ENCODE results near the gene GYPA. TPM values are rescaled to one million over a fixed set of nuclear protein-coding genes. Genes with fewer than 3 reads are reported as not detected.
"Not testable (repeated sequence)": the region's sequence is repeated elsewhere in the genome, so short reads cannot be mapped to it uniquely, and the experiment has no call there.

The GYPA gene
- total and polyA plus RNA-seq, 2 of the 4 experiments (the other 2 are of a cell fraction), result not detected

GRCh38 chr4:144137137-144137931 lies 3.2 kb downstream of the GYPA start:
- H2BK20ac ChIP-seq (ENCODE audit: low read depth, low read length); H3K4me1 ChIP-seq (ENCODE audit: control insufficient read depth, insufficient read depth, low read length); H3K9me3 ChIP-seq (ENCODE audit: control insufficient read depth, insufficient read depth, low read length); ATAC-seq (ENCODE audit: low read depth); H3K27me3 ChIP-seq (ENCODE audit: control insufficient read depth, insufficient read depth, low read length); H2BK5ac ChIP-seq (ENCODE audit: low read depth, low read length, poor library complexity, severe bottlenecking); H3K18ac ChIP-seq (ENCODE audit: low read depth, low read length); H3K9me1 ChIP-seq (ENCODE audit: insufficient read depth, low read length); CTCF ChIA-PET; POLR2A ChIA-PET (ENCODE audit: unreplicated experiment); H3K56ac ChIP-seq (ENCODE audit: extremely low read depth, insufficient read depth, low read length); H3K27ac ChIP-seq (ENCODE audit: insufficient read depth, low read length); intact Hi-C loops (cut with micrococcal nuclease); H3K14ac ChIP-seq (replicated peaks; ENCODE audit: low read depth, low read length); H4K20me1 ChIP-seq (ENCODE audit: insufficient read depth, low read length); H3K79me1 ChIP-seq (ENCODE audit: low read depth in 1 of 2, low read length in 2 of 2); H3K4me2 ChIP-seq (ENCODE audit: low read depth, low read length); DNase-seq; H3K23ac ChIP-seq (ENCODE audit: low read depth, low read length); H2BK15ac ChIP-seq (ENCODE audit: low read depth, low read length); H2BK120ac ChIP-seq (ENCODE audit: low read depth, low read length); H4K91ac ChIP-seq (ENCODE audit: insufficient read depth, low read depth, low read length); H3K4ac ChIP-seq (ENCODE audit: low read depth, low read length); H2AFZ ChIP-seq (replicated peaks; ENCODE audit: low read length, poor library complexity); in situ Hi-C loops (cut with MboI; ENCODE audit: low sequenced_read_pairs); H3K9ac ChIP-seq (ENCODE audit: low read depth, low read length); H3K4me3 ChIP-seq (ENCODE audit: insufficient read depth, low read depth, low read length); H2AK5ac ChIP-seq (ENCODE audit: low read depth, low read length); dilution Hi-C loops (cut with HindIII; ENCODE audit: low sequenced_read_pairs, unreplicated experiment); BruUV-seq (replicated peaks); H2AK9ac ChIP-seq (replicated peaks; ENCODE audit: low read depth, low read length, poor library complexity); H3K36me3 ChIP-seq (ENCODE audit: control insufficient read depth, insufficient read depth, low read length); H4K5ac ChIP-seq (ENCODE audit: low read depth, low read length); H4K8ac ChIP-seq (ENCODE audit: low read depth in 2 of 2, low read length in 2 of 2): not testable (repeated sequence)
- no CpG with 5 or more reads among the region's 8 CpGs for WGBS, 2 experiments (ENCODE audit: extremely low coverage in 2 of 2, insufficient read length in 1 of 2)

- BruUV-seq (replicated peaks); dilution Hi-C loops (cut with HindIII; ENCODE audit: low sequenced_read_pairs, unreplicated experiment): not testable (repeated sequence)
Observed at GRCh38 chr4:144136189-144136588, 4.3 kb downstream of the GYPA start.

More at GRCh38 chr4:144136189-144136588, 4.3 kb downstream of the GYPA start:
- DNase-seq; H3K4me1 ChIP-seq (ENCODE audit: control insufficient read depth, insufficient read depth, low read length); H3K4ac ChIP-seq (ENCODE audit: low read depth, low read length); H3K9me3 ChIP-seq (ENCODE audit: control insufficient read depth, insufficient read depth, low read length); H3K18ac ChIP-seq (ENCODE audit: low read depth, low read length); H2AFZ ChIP-seq (replicated peaks; ENCODE audit: low read length, poor library complexity); H3K27ac ChIP-seq (ENCODE audit: insufficient read depth, low read length); H3K36me3 ChIP-seq (ENCODE audit: control insufficient read depth, insufficient read depth, low read length); H3K4me3 ChIP-seq (ENCODE audit: insufficient read depth, low read depth, low read length); H3K14ac ChIP-seq (replicated peaks; ENCODE audit: low read depth, low read length); H4K8ac ChIP-seq (ENCODE audit: low read depth in 2 of 2, low read length in 2 of 2); H3K56ac ChIP-seq (ENCODE audit: extremely low read depth, insufficient read depth, low read length); H2BK120ac ChIP-seq (ENCODE audit: low read depth, low read length); H2BK20ac ChIP-seq (ENCODE audit: low read depth, low read length); H4K20me1 ChIP-seq (ENCODE audit: insufficient read depth, low read length); H3K9ac ChIP-seq (ENCODE audit: low read depth, low read length); H2BK5ac ChIP-seq (ENCODE audit: low read depth, low read length, poor library complexity, severe bottlenecking); H3K9me1 ChIP-seq (ENCODE audit: insufficient read depth, low read length); H2AK9ac ChIP-seq (replicated peaks; ENCODE audit: low read depth, low read length, poor library complexity); H2AK5ac ChIP-seq (ENCODE audit: low read depth, low read length); in situ Hi-C loops (cut with MboI; ENCODE audit: low sequenced_read_pairs); H3K23ac ChIP-seq (ENCODE audit: low read depth, low read length); H2BK15ac ChIP-seq (ENCODE audit: low read depth, low read length); intact Hi-C loops (cut with micrococcal nuclease); POLR2A ChIA-PET (ENCODE audit: unreplicated experiment); H4K5ac ChIP-seq (ENCODE audit: low read depth, low read length); H4K91ac ChIP-seq (ENCODE audit: insufficient read depth, low read depth, low read length); H3K79me1 ChIP-seq (ENCODE audit: low read depth in 1 of 2, low read length in 2 of 2); H3K27me3 ChIP-seq (ENCODE audit: control insufficient read depth, insufficient read depth, low read length); ATAC-seq (ENCODE audit: low read depth); H3K4me2 ChIP-seq (ENCODE audit: low read depth, low read length); CTCF ChIA-PET: not testable (repeated sequence)
- no CpG with 5 or more reads among the region's 4 CpGs for WGBS, 2 experiments (ENCODE audit: extremely low coverage in 2 of 2, insufficient read length in 1 of 2)

All from IMR-90 (cell line).